DOHH2 (cell line): Measurements from ENCODE around the gene ZMIZ2.

Experiments
- CTCF ChIP-seq: fragments of 200-600 bp; sonication (generic); IDR thresholded peaks from one replicate; pipeline ENCODE4 v1.5.1; 2014; ENCODE audit warnings: antibody characterized with exemption, mild to moderate bottlenecking, low read depth, low read length; ENCODE audit not compliant: poor library complexity, severe bottlenecking
- EZH2phosphoT487 ChIP-seq: fragments of 200-600 bp; sonication (generic); IDR thresholded peaks from 2 replicates; pipeline ENCODE4 v1.6.1; 2017; ENCODE audit warnings: borderline replicate concordance, mild to moderate bottlenecking, antibody characterized with exemption, low read length, moderate library complexity, mixed read lengths

- TF ChIP-seq CTCF (no peak), EZH2phosphoT487 (no peak)
Measured at GRCh38 chr7:44750424-44750823, 1.8 kb downstream of the ZMIZ2 start.
